Tibial nerve (tissue), 4 donors: ENCODE results near the gene DOCK1.

Experiments used
- CTCF ChIP-seq, 5 experiments: fragments of 200-600 bp in 3 of 5; fragments of 450-650 bp in 2 of 5; sonication (generic) in 3 of 5; IDR thresholded peaks; one replicate each; pipeline ENCODE4 v1.5.1; 2016 to 2019; ENCODE audit warnings: antibody characterized with exemption in 5 of 5, mild to moderate bottlenecking in 3 of 5, moderate library complexity in 2 of 5
- EP300 ChIP-seq, 2 donors: sonication (generic); formaldehyde crosslinking; IDR thresholded peaks; one replicate each; pipeline ENCODE4 v1.6.1; 2017; ENCODE audit warnings: antibody characterized with exemption in 2 of 2, mild to moderate bottlenecking in 1 of 2
- POLR2A ChIP-seq, 2 donors: fragments of 450-650 bp; IDR thresholded peaks; one replicate each; pipeline ENCODE4 v1.6.1; 2017; ENCODE audit warnings: antibody characterized with exemption in 2 of 2, mild to moderate bottlenecking in 2 of 2, moderate library complexity in 2 of 2

- TF ChIP-seq CTCF (IDR thresholded peaks at IDR 0.05): no peak
- TF ChIP-seq EP300 (IDR thresholded peaks at IDR 0.05): no peak
- no peak for TF ChIP-seq POLR2A (IDR thresholded peaks at IDR 0.05)
Observed at GRCh38 chr10:127357265-127357664, 452.0 kb downstream of the DOCK1 start.
